GM18499 (cell line): ENCODE measurements around the gene EIF4A2.
A peak's percentile ranks its signal among the peaks of the same experiment; 100 is the strongest.
"Not testable (repeated sequence)": the region's sequence is repeated elsewhere in the genome, so short reads cannot be mapped to it uniquely, and the experiment has no call there.

Experiments
- ATAC-seq: cut with Tn5 transposase; IDR thresholded peaks from one replicate; pipeline ENCODE4 v1.9.1; 2021; ENCODE audit warnings: moderate number of reproducible peaks; ENCODE audit not compliant: insufficient read depth, unreplicated experiment

EIF4A2 gene

DNA sequence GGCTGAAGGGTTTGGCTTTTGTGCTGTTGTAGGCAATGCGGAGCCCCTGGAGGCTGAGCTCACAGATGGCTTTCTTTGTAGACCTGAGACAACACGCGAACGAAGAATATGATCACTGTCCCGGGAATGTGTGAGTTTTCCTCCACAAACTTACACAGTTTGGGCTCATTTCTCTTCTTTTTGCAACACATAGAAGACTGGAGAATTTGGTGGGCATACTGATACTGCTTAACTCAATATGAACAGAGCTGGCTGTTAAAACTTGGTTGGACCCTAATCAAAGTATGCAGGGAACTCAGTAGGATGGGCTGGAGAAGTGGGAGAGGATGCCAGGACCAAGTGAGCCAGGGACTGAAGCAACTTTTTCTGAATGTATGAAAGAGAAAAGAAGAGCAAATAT is 35.1 kb downstream of the EIF4A2 start:
- no peak for ATAC-seq

DNA sequence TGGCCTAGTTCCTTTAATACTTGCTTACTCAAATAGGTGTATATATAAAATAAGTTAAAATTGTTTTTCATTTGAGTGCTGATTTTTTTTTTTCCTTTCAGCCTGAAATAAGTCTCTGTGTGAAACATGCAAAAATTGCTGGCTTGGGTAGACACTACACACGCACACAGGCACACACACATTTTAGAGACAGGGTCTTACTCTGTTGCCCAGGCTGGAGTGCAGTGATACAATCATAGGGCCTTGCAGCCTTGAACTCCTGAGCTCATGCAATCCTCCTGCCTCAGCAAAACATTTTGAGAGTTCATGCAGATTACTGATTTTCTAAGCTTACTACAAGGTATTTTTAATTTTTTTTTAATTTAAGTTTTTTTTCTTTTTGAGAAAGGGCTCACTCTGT is 35.6 kb downstream of the EIF4A2 start:
- no peak for ATAC-seq

DNA sequence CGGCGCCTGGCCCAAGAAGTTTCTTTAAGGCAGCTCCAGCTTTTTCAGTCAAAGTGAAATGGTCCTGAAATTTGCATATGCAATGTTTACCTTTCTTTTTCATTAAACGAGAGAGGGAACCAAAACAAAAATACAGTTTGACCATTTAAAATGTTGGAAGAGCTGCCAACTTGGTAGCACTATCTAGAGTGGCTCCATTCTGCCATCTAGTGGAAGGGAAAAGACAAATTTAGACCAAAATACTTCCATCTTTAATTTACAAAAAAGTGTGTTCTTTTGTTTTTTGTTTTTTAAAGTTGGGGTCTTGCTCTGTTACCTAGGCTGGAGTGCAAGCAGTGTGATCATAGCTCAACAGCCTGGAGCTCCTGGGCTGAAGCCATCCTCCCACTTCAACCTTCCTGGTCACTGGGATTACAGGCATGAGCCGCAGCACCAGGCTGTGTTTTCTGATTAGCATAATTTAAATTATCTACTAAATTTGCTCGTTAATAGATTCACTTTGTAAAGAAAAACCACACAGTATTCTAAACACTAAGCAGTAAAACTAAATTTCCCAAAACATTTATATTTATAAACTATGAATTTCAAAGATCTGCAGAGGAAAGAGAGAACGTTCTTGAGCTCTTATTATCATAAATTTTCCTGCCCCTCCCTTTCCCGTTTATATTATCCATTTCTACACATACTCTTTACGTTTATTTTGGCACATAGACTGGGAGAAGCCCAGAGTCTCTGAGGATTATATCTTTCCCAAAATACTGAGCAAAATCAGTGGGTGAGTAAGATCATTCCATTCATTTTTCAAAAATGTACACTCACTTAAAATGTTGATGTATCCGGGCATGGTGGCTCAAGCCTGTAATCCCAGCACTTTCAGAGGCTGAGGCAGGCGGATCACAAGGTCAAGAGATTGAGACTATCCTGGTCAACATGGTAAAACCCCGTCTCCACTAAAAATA is 38.3 kb downstream of the EIF4A2 start:
- no peak for ATAC-seq

DNA sequence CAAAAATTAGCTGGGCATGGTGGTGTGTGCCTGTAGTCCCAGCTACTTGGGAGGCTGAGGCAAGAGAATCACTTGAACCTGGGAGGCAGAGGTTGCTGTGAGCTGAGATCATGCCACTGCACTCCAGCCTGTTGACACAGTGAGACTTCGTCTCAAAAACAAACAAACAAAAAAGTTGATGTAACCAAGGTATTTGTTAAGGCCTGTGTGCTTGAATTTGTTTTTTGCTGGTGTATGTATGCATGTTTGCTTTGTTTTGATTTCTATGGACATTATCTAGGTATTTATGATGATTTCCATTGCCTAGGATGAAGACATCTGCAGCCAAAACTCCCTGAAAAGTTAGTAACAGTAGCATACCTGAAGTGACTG is 39.0 kb downstream of the EIF4A2 start:
- not testable (repeated sequence) for ATAC-seq

DNA sequence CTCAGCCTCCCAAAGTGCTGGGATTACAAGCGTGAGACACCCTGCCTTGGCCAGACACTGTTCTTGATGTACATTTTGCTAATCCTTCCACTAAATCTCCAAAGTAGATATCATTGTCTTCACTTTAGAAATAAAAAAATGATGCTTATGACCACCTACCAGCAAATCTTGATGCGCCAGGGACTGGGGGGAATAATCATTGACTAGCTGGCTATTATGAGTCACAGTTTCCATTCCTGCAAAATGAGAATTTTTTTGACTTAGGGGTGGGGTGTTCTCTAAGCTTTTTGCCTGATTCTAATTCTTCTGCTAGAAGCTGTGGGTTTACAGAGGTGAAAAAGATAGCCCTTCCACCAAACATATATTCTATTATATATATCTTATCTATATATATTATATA is 40.0 kb downstream of the EIF4A2 start:
- ATAC-seq, result no peak

DNA sequence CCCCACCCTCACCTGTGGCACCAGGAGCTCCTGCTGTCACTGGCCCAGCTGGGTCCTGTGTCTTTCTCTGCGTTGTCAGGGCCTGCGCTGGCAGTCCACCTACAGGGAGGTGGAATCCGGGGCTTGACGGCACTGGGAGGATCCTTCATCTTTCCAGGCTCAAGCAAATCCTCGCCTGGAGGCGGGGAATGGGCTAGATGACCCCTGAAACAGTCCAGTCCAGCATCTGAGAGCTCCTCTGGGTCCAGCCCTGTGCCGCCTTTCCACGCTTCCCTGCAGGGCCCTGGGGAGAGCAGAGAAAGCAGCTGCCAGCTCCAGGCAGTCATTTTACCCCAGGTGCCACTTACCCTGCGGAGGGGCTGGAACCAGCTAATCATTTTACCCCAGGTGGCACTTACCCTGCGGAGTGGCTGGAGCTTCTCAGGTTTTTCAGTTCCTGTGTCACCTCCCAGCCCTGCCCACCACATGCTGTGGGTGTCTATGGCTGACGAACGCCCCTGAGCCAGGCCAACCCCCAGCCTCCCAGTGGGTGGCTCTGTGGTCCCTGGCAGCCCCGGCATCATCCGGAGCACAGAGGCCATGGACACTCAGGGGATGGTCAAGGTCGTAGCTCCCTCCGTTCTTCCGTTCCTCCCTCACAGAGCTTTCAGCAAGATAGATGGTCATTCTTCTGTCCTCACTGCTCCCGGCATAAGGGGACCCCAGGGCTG is 41.2 kb downstream of the EIF4A2 start:
- no peak for ATAC-seq

DNA sequence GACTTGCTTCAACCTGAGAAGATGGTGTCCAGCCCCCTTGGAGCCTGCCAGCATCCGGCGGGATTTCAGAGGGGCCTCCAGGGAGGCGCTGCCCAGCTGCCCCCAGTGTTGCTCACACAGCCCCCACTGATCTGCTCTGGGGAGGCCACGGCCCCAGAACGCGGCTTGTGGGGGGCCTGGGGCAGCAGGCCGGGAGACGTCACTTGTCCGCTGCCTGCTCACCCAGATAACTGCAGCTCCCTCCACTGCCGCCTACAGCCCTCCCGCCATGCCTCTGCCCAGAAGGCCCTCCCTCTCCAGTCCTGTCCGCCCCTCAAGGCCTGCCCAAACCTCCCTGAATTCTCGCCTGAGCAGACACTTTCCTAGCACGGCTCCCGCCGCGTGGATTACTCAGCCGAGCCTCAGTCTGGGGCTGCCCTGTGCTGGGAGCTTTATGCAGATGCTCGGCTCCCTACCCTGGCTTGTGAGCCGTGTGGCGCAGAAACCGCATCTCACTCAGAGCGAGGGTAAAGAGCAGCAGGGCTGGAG is 42.0 kb downstream of the EIF4A2 start:
- ATAC-seq, result no peak

DNA sequence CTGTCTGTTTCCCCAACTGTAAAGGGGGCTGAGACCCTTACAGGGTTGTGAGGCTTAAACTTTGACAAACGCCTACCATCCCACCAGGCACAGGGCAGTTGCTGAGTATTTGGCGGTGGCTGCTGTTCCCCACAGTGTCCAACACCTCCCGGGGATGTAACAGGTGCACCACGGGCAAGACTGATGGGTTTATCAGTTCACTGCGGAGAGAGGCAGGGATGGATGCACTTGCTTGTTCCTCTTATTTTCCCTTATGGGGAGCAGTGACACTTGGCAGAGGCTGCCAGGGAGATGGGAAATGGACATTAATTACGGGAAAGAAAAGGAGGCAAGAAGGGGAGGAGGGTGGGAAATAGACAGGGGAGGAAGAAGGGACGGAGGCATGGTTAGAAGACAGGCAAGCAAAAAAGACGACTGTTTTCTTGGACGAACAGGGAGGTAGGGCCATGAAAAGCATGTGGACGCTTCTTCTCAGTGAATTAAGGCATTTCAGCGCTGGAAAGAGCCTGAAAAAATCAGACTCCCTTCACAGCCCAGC is 42.6 kb downstream of the EIF4A2 start:
- ATAC-seq, result no peak

DNA sequence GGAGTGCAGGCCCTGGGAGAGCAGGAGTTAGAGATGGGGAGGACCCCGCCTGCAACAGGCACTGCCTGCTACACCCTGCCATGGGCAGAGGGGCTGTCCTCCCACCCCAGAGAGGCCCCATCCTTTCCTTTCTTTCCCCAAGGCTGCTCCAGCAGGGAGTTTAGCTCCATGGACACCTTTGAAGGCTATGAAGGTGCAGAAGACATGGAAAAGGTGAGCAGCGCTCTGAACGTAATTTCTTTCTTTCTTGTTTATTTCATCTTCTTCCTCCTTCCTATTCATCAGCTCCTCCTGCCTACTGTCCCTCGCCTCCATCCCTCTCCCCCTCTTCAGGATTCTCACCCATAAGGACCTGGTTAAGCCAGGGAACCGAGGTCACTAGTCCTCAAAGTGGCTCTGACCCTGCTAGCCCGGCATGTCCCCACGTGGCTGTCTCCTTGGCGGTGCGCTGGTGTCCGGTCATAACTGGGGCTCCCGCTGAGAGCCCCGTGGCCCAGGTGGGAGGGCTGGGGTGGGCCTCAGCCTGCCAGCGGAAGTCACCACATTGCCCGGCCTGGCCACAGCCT is 43.1 kb downstream of the EIF4A2 start:
- ATAC-seq, result no peak

DNA sequence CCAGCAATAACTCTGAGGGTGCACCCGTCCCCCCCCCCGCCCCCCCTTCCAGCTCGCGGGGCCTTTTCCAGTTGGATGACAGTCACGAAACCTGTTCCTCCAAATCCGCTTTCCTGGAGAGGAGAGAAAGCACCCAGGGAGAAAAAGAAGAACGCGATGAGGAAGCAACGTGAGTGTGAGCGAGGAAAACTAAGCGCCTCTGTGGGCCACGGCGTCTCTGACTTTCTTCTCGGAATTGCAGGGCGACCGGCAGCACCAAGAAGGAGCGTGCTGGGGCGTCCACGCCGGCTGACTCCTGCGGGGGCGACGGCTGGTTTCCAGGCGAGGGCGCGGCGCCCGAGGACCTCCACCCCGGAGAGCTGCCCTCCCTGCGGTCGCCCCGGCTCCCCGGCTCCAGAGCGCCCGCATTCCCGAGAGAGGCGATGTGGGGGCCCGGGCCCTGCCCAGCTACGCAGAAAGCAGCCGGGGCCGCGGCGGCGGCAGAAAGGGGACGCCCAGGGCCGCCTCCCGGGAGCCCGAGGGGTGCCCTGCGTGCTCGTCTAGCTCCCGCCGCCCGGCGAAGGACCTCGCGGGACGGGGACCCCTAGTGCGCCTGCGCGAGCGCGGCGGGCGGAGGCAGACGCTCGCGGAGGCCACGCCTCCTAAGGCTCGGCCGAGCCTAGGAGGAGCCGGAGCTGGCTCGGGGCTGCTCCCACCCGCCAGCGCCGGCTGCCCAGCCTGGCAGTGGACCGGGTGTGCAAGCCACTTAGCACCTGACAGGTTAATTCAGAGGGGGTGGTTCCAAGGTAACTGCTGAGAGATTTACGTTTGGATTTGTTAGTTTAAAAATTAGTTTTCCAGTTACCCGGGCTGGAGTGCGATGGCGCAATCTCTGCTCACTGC is 43.8 kb downstream of the EIF4A2 start:
- peak; percentile 33 for ATAC-seq

DNA sequence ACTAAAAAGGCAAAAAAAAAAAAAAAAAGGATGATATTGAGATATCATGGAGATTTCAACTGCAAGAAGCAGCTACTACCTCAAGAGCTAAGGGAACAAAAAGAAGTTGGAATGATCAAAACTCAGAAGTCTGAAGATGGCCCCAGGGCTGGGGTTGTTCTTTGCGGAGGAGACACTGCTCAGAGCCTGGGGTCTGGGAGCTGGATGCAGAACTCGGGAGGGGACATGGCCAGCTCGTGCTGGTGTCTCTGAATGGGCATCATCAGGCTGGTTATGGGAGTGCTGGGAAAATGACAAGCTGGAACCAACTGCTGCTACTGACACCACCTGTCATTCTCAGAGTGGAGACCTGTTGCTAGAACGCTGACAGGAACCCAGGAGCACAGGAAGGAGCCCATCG is 45.0 kb downstream of the EIF4A2 start:
- ATAC-seq, result no peak

DNA sequence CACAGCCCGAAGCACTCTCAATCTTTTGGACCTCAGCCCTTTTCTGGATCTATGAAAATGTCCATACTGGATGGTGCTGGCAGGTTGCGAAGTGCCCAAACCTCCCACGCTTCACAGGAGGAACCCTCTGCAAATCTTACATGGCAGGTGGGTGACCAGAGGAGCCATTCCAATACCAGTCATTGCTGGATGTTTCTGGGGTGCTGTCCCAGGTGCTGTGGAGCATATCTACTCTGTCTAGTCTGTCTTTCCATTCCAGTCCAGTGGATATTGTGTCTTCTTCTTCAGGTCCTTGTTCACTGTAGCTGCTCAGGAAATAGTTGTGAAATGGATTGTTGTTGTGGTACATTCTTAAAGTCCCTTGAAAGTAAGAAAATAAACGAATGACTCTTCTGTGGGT is 48.4 kb downstream of the EIF4A2 start:
- no peak for ATAC-seq

DNA sequence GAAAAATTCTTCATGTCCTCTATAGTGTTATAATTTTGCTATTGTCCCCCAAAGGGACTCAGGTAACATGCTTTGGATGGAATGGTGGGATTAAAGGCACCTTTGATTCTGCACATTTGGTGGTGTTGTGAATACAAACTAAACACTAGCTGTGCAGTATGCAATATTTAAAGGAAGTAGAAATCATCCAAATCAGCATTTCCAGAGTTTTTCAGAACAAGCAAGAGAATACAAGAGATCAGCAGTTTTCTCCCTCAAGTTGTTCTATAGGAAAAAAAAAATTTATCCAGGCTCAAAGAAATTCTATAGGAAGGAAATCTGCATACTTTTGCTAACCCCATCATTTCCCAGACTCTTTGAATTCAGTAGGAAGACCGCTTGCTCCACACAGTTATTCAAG is 48.9 kb downstream of the EIF4A2 start:
- no peak for ATAC-seq
